OCI-M1 (cell line): Measurements from ENCODE around the gene CXCL14.

Source experiments
- DNase-seq: peaks from one replicate; lab custom pipeline; 2025; lab: John Stamatoyannopoulos, UW

CXCL14 gene

GRCh38 chr5:135578685-135579341, at the start of gene CXCL14:
Gene CXCL14, minus strand, starts transcription at chr5:135578991. Its CDS starts 213 bp downstream, at chr5:135578778.
- no peak for DNase-seq

- DNase-seq, result no peak
These were observed 47.8 kb upstream of the CXCL14 start for GRCh38 chr5:135626636-135627035.

- DNase-seq, result no peak
These were observed 47.2 kb upstream of the CXCL14 start for GRCh38 chr5:135625961-135626360.

GRCh38 chr5:135625486-135625885, 46.7 kb upstream of the CXCL14 start:
- no peak for DNase-seq

GRCh38 chr5:135625061-135625460, 46.3 kb upstream of the CXCL14 start:
- DNase-seq, result no peak

- DNase-seq, result no peak
These were observed 44.5 kb upstream of the CXCL14 start for GRCh38 chr5:135623186-135623715.

- DNase-seq, result no peak
These were observed 36.9 kb upstream of the CXCL14 start for GRCh38 chr5:135615581-135616260.

- no peak for DNase-seq
These were observed 36.4 kb upstream of the CXCL14 start for GRCh38 chr5:135615171-135615570.

- DNase-seq, result no peak
These were observed 31.2 kb upstream of the CXCL14 start for GRCh38 chr5:135609981-135610380.

- DNase-seq, result no peak
These were observed 30.1 kb upstream of the CXCL14 start for GRCh38 chr5:135608761-135609443.

GRCh38 chr5:135608361-135608760, 29.6 kb upstream of the CXCL14 start:
- no peak for DNase-seq

- DNase-seq, result no peak
These were observed 27.6 kb upstream of the CXCL14 start for GRCh38 chr5:135606431-135606830.

- no peak for DNase-seq
These were observed 26.4 kb upstream of the CXCL14 start for GRCh38 chr5:135605221-135605620.

GRCh38 chr5:135604056-135604455, 25.3 kb upstream of the CXCL14 start:
- DNase-seq, result no peak

GRCh38 chr5:135602882-135603721, 24.3 kb upstream of the CXCL14 start:
- DNase-seq, result no peak

- no peak for DNase-seq
These were observed 22.7 kb upstream of the CXCL14 start for GRCh38 chr5:135601466-135601865.

GRCh38 chr5:135600971-135601381, 22.2 kb upstream of the CXCL14 start:
- DNase-seq, result peak; percentile 60

- DNase-seq, result no peak
These were observed 21.4 kb upstream of the CXCL14 start for GRCh38 chr5:135600152-135600570.

- no peak for DNase-seq
These were observed 20.8 kb upstream of the CXCL14 start for GRCh38 chr5:135599421-135600151.

- no peak for DNase-seq
These were observed 20.1 kb upstream of the CXCL14 start for GRCh38 chr5:135598691-135599395.

GRCh38 chr5:135596788-135597187, 18.0 kb upstream of the CXCL14 start:
- DNase-seq, result no peak
